ENCODE data around the gene CASD1. TPM values are rescaled to one million over a fixed set of nuclear protein-coding genes. Genes with fewer than 3 reads are reported as not detected.

Gene CASD1
- polyA plus RNA-seq, 2 of the 4 experiments (the other 2 are of a cell fraction): 16.3 to 35.4 TPM

- Histone ChIP-seq H3K9me3 (peaks cover 28% of the 10 kb centered on the region), H3K4me1 (peaks cover 28% of the 10 kb centered on the region), H3K27ac (peak overlapping the region in 1 of 2 experiments; percentile 5; a peak in 2 of 6 replicates), H3K4me3 (no peak overlapping the region), H3K4me2 (no peak overlapping the region)
- CTCF ChIA-PET: no interaction called here
- TF ChIP-seq NR3C1 (IDR thresholded peaks at IDR 0.05) (no peak), NPAS2 (CRISPR knock-in tag; IDR thresholded peaks at IDR 0.05; ENCODE audit: borderline replicate concordance) (no peak), CEBPB (IDR thresholded peaks at IDR 0.05) (no peak), TFCP2L1 (CRISPR knock-in tag; IDR thresholded peaks at IDR 0.05) (no peak), HOXB13 (CRISPR knock-in tag; IDR thresholded peaks at IDR 0.05; ENCODE audit: low read depth) (no peak), ZSCAN20 (CRISPR knock-in tag; IDR thresholded peaks at IDR 0.05) (no peak), ZC3H11A (IDR thresholded peaks at IDR 0.05) (no peak)
- no peak for FAIRE-seq
- POLR2A ChIA-PET: no interaction called here
- ATAC-seq: no peak
- WGBS (ENCODE audit: missing lambda C conversion rate): 100% methylated on average over 1 of the region's 1 CpG
- DNase-seq (ENCODE audit: low read depth in 1 of 2, low spot score in 1 of 2): no peak
Measured at GRCh38 chr7:94577357-94577756, 67.7 kb downstream of the CASD1 start.

- ATAC-seq (no peak), DNase-seq (ENCODE audit: low read depth in 1 of 2, low spot score in 1 of 2) (no peak), FAIRE-seq (no peak)
- Histone ChIP-seq H3K27ac (peak overlapping the region; percentile 11 to 26; a peak in 1 of 6 replicates), H3K9me3 (peaks cover 22% of the 10 kb centered on the region), H3K4me1 (peaks cover 34% of the 10 kb centered on the region), H3K4me2 (no peak overlapping the region), H3K4me3 (no peak overlapping the region)
- POLR2A ChIA-PET: no interaction called here
- CTCF ChIA-PET: no interaction called here
- TF ChIP-seq MAFK (IDR thresholded peaks at IDR 0.05; ENCODE audit: partially characterized antibody): no peak
- TF ChIP-seq ELK1 (IDR thresholded peaks at IDR 0.05; ENCODE audit: low read depth, low read length): no peak
- no peak for TF ChIP-seq NPAS2 (CRISPR knock-in tag; IDR thresholded peaks at IDR 0.05; ENCODE audit: borderline replicate concordance)
- no peak for TF ChIP-seq FOXS1 (CRISPR knock-in tag; IDR thresholded peaks at IDR 0.05)
- TF ChIP-seq EHF (CRISPR knock-in tag; IDR thresholded peaks at IDR 0.05): no peak
- no peak for TF ChIP-seq NFE2L2 (conservative IDR thresholded peaks at IDR 0.05; ENCODE audit: low read length)
- no peak for TF ChIP-seq RCOR1 (IDR thresholded peaks at IDR 0.05; ENCODE audit: low read depth, low read length)
Measured at GRCh38 chr7:94578614-94579013, 69.0 kb downstream of the CASD1 start.

GRCh38 chr7:94579470-94579869, 69.9 kb downstream of the CASD1 start:
- 88% methylated on average over 2 of the region's 2 CpGs for WGBS (ENCODE audit: missing lambda C conversion rate)
- no peak overlapping the region for H3K4me3 ChIP-seq
- H3K27ac ChIP-seq: peak overlapping the region; percentile 77 to 79
- no peak for ATAC-seq
- H3K4me2 ChIP-seq: no peak overlapping the region
- TF ChIP-seq MAFK (IDR thresholded peaks at IDR 0.05; ENCODE audit: partially characterized antibody) (no peak), HMGXB4 (CRISPR knock-in tag; IDR thresholded peaks at IDR 0.05; ENCODE audit: borderline replicate concordance) (no peak), ZNF302 (CRISPR knock-in tag; IDR thresholded peaks at IDR 0.05) (no peak), EHF (CRISPR knock-in tag; IDR thresholded peaks at IDR 0.05) (no peak), SMC3 (IDR thresholded peaks at IDR 0.05) (no peak), CBX2 (IDR thresholded peaks at IDR 0.05; ENCODE audit: borderline replicate concordance, low read depth) (no peak), NFE2L2 (conservative IDR thresholded peaks at IDR 0.05; ENCODE audit: low read length) (no peak), HEYL (CRISPR knock-in tag; IDR thresholded peaks at IDR 0.05) (no peak), JUN (IDR thresholded peaks at IDR 0.05) (no peak), CEBPB (IDR thresholded peaks at IDR 0.05) (no peak), CHD2 (IDR thresholded peaks at IDR 0.05; ENCODE audit: low read length, partially characterized antibody) (no peak)
- POLR2A ChIA-PET: no interaction called here
- DNase-seq (ENCODE audit: low read depth in 1 of 2, low spot score in 1 of 2): no peak
- peaks cover 18% of the 10 kb centered on the region for H3K9me3 ChIP-seq
- CTCF ChIA-PET: interaction anchor here (1.0 kb wide), 1 partner anchor 11 kb away, joined by 3 read pairs; no protein-coding TSS in a partner anchor
- H3K4me1 ChIP-seq: peaks cover 42% of the 10 kb centered on the region
- no peak for FAIRE-seq
